Urinary bladder (tissue), 4 donors: Measurements from ENCODE around the gene CASP5. TPM values are rescaled to one million over a fixed set of nuclear protein-coding genes. Genes with fewer than 3 reads are reported as not detected.
"Not testable (repeated sequence)": the region's sequence is repeated elsewhere in the genome, so short reads cannot be mapped to it uniquely, and the experiment has no call there.

ENCODE experiments used
- DNase-seq: peaks from one replicate; pipeline ENCODE4 v3.0.0-alpha.2; 2015; ENCODE audit errors: extremely low spot score
- H3K27ac ChIP-seq: one replicate; pipeline ENCODE4 v1.5.1; 2013; ENCODE audit warnings: low read depth, mild to moderate bottlenecking, moderate library complexity
- H3K36me3 ChIP-seq: one replicate; pipeline ENCODE4 v1.6.1; 2013; ENCODE audit warnings: mild to moderate bottlenecking, moderate library complexity; ENCODE audit not compliant: insufficient read depth
- H3K4me1 ChIP-seq: one replicate; pipeline ENCODE4 v1.6.1; 2013; ENCODE audit warnings: mild to moderate bottlenecking, moderate library complexity; ENCODE audit not compliant: insufficient read depth
- H3K4me3 ChIP-seq: one replicate; pipeline ENCODE4 v1.5.1; 2013; ENCODE audit warnings: low read depth, low read length
- WGBS: extraction: QIAGEN DNeasy Blood & Tissue Kit; methylation state at CpG from one replicate; pipeline ENCODE4 v1.1.7; 2013; 5-methylcytosine and 5-hydroxymethylcytosine counted together
- polyA plus RNA-seq: library from polyadenylated mRNA; stranded (reverse); fragments of 200-250 nt; gene quantifications from one replicate; pipeline ENCODE4 v1.2.3, GENCODE V29; 2013
- total RNA-seq: library from RNA; depleted of rRNA; stranded (reverse); fragments of >200 nt; gene quantifications from one replicate; pipeline ENCODE4 v1.2.3, GENCODE V29; 2014
- donor health status: healthy with polysubstance abuse.
- donor health status: healthy.

CASP5 gene
- total and polyA plus RNA-seq, 2 donors: 0.32 to 0.74 TPM

GRCh38 chr11:105045676-105046296, 22.8 kb upstream of the CASP5 start:
- H3K4me3 ChIP-seq: no peak overlapping the region
- WGBS: 75% methylated on average over 5 of the region's 5 CpGs

GRCh38 chr11:105044557-105045524, 21.9 kb upstream of the CASP5 start, which contains the start of gene CARD16:
CARD16 (minus strand) TSS chr11:105045335; CDS start chr11:105045297, 38 bp downstream.
- H3K4me1 ChIP-seq, DNase-seq, H3K36me3 ChIP-seq: not testable (repeated sequence)
- H3K4me3 ChIP-seq: peak within 1 kb of the TSS; percentile 50
- WGBS: 40% methylated on average over 5 of the region's 5 CpGs
- H3K27ac ChIP-seq: peak within 1 kb of the TSS; percentile 45

More at GRCh38 chr11:105045676-105046296, 22.8 kb upstream of the CASP5 start:
- no peak for DNase-seq
- H3K27ac ChIP-seq: no peak overlapping the region
- no peaks in the 10 kb centered on the region for H3K36me3 ChIP-seq
- peaks cover 2% of the 10 kb centered on the region for H3K4me1 ChIP-seq

- WGBS: 76% methylated on average over 3 of the region's 3 CpGs
- H3K4me3 ChIP-seq: no peak overlapping the region
- peaks cover 2% of the 10 kb centered on the region for H3K4me1 ChIP-seq
- no peaks in the 10 kb centered on the region for H3K36me3 ChIP-seq
- DNase-seq: no peak
- no peak overlapping the region for H3K27ac ChIP-seq
Measured at GRCh38 chr11:105042178-105042577, 19.2 kb upstream of the CASP5 start.

- no peak overlapping the region for H3K27ac ChIP-seq
- DNase-seq: no peak
- H3K36me3 ChIP-seq: no peaks in the 10 kb centered on the region
- H3K4me3 ChIP-seq: no peak overlapping the region
- WGBS: 89% methylated on average over 2 of the region's 2 CpGs
- H3K4me1 ChIP-seq: peaks cover 2% of the 10 kb centered on the region
Measured at GRCh38 chr11:105040703-105041102, 17.7 kb upstream of the CASP5 start.

GRCh38 chr11:105034813-105035620, 12.0 kb upstream of the CASP5 start, which contains the start of gene CASP1:
CASP1 (minus strand) TSS chr11:105035144; CDS start chr11:105035113, 31 bp downstream.
- peak within 1 kb of the TSS; percentile 44 for H3K4me3 ChIP-seq
- peaks cover 3% of the 10 kb centered on the region for H3K4me1 ChIP-seq
- H3K27ac ChIP-seq: peak within 1 kb of the TSS; percentile 80
- H3K36me3 ChIP-seq: no peaks in the 10 kb centered on the region
- 33% methylated on average over 3 of the region's 3 CpGs for WGBS
- no peak for DNase-seq

GRCh38 chr11:105034388-105034787, 11.4 kb upstream of the CASP5 start:
- not testable (repeated sequence) for H3K4me1 ChIP-seq, DNase-seq, H3K36me3 ChIP-seq
- WGBS: 48% methylated on average over 2 of the region's 2 CpGs
- Histone ChIP-seq H3K27ac (peak overlapping the region; percentile 80), H3K4me3 (peak overlapping the region; percentile 44)

GRCh38 chr11:105033781-105034180, 10.8 kb upstream of the CASP5 start:
- no peak for DNase-seq
- peak overlapping the region; percentile 29 for H3K4me3 ChIP-seq
- H3K36me3 ChIP-seq: no peaks in the 10 kb centered on the region
- H3K4me1 ChIP-seq: peaks cover 3% of the 10 kb centered on the region
- H3K27ac ChIP-seq: no peak overlapping the region
- 94% methylated on average over 1 of the region's 1 CpG for WGBS

GRCh38 chr11:105033343-105033742, 10.4 kb upstream of the CASP5 start:
- H3K36me3 ChIP-seq: no peaks in the 10 kb centered on the region
- H3K4me1 ChIP-seq: peaks cover 3% of the 10 kb centered on the region
- WGBS: 81% methylated on average over 3 of the region's 3 CpGs
- no peak overlapping the region for H3K27ac ChIP-seq
- no peak overlapping the region for H3K4me3 ChIP-seq
- no peak for DNase-seq

GRCh38 chr11:105032495-105032894, 9.5 kb upstream of the CASP5 start:
- no peaks in the 10 kb centered on the region for H3K36me3 ChIP-seq
- H3K27ac ChIP-seq: no peak overlapping the region
- no peak overlapping the region for H3K4me3 ChIP-seq
- no peak for DNase-seq
- WGBS: 93% methylated on average over 2 of the region's 2 CpGs
- H3K4me1 ChIP-seq: peaks cover 3% of the 10 kb centered on the region

GRCh38 chr11:105027678-105028077, 4.7 kb upstream of the CASP5 start:
- Histone ChIP-seq H3K36me3 (no peaks in the 10 kb centered on the region), H3K27ac (no peak overlapping the region), H3K4me3 (no peak overlapping the region), H3K4me1 (no peaks in the 10 kb centered on the region)
- no peak for DNase-seq
- 75% methylated on average over 3 of the region's 3 CpGs for WGBS

- Histone ChIP-seq H3K4me3 (no peak overlapping the region), H3K27ac (no peak overlapping the region), H3K4me1 (no peaks in the 10 kb centered on the region), H3K36me3 (no peaks in the 10 kb centered on the region)
- DNase-seq: no peak
- WGBS: 87% methylated on average over 1 of the region's 1 CpG
Measured at GRCh38 chr11:105024394-105024793, 1.4 kb upstream of the CASP5 start.

- H3K27ac ChIP-seq: no peak overlapping the region
- WGBS: 24% methylated on average over 2 of the region's 2 CpGs
- no peaks in the 10 kb centered on the region for H3K4me1 ChIP-seq
- no peak for DNase-seq
- no peaks in the 10 kb centered on the region for H3K36me3 ChIP-seq
- H3K4me3 ChIP-seq: no peak overlapping the region
Measured at GRCh38 chr11:105022527-105022926, 441 bp downstream of the CASP5 start.

- no peak for DNase-seq
- H3K27ac ChIP-seq: no peak overlapping the region
- no peaks in the 10 kb centered on the region for H3K36me3 ChIP-seq
- H3K4me3 ChIP-seq: no peak overlapping the region
- no peaks in the 10 kb centered on the region for H3K4me1 ChIP-seq
Measured at GRCh38 chr11:105007463-105007862, 15.5 kb downstream of the CASP5 start.
